ENCODE results near the gene ACTN4.

- TF ChIP-seq POLR2A (IDR thresholded peaks at IDR 0.05; ENCODE audit: low read depth, low read length), result no peak
- TF ChIP-seq POLR2AphosphoS5 (IDR thresholded peaks at IDR 0.05; ENCODE audit: low read depth, low read length), result no peak
- TF ChIP-seq TAF1 (IDR thresholded peaks at IDR 0.05; ENCODE audit: borderline replicate concordance, low read depth, low read length), result no peak
These were observed 29.6 kb downstream of the ACTN4 start for GRCh38 chr19:38676878-38677646.

All from GM12892 (cell line).